ENCODE measurements around the gene CDHR2.
"Not testable (repeated sequence)": the region's sequence is repeated elsewhere in the genome, so short reads cannot be mapped to it uniquely, and the experiment has no call there.

The CDHR2 gene

GRCh38 chr5:176541338-176542134 is 7.6 kb upstream of the CDHR2 start:
- DNase-seq = peak; percentile 38

GRCh38 chr5:176542135-176542595 is 7.0 kb upstream of the CDHR2 start:
- no peak for DNase-seq

- peak; percentile 68 for DNase-seq
These were observed 6.3 kb upstream of the CDHR2 start for GRCh38 chr5:176542596-176543427.

- peak; percentile 88 for DNase-seq
These were observed 5.5 kb upstream of the CDHR2 start for GRCh38 chr5:176543428-176544182.

- no peak for DNase-seq
These were observed 3.8 kb upstream of the CDHR2 start for GRCh38 chr5:176545388-176545736.

DNA sequence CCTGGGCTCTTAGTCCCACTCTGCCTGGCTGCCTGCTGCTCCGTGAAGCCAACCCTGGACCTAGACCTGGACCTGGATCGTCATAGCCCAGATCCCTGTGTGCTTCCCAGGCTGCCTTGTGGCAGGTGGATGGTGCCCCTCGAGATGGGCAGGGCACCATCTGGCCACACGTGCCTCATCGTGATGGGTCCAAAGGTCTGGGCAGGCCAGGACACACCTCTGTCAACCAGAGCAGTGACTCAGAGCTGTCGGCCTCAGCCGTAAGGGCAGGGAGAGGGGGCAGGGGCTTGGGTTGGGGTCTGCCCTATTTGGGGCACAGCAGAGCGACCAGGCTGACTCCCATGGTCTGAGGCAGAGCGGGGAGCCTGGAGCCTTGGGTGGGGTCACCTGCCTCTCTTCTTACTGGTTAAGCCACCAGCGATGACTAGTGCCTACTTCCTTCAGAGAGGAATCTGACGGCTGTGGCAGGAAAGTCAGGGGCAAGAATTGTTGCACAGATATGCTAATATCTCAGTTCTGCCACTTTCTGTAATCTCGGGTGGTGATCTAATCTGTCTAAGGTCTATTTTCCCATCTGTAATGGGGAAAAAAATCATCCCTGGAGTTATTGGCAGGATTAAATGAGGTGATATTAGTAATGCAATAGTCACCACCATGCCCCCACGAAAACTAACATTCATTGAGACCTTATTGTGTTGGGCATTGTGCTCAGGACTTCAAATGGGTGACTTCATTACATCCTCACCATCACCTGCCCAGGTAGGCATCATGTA is 3.2 kb upstream of the CDHR2 start:
- no peak for DNase-seq

DNA sequence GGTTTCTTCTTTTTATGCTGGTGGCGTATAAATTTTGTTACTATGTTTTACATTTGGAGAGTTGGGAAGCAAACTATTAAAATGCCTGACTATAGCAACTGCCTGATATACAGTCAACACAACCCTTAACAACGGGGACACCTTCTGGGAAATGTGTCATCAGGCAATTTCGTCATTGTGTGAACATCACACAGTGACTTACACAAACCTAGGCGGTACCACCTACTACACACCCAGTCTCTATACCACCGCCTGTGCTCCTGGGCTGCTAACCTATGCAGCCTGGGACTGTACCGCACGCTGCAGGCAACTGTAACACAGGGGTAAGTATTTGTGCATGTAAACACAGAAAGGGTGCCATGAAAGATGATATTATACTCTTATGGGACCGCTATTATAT is 1.3 kb upstream of the CDHR2 start:
- DNase-seq = no peak

DNA sequence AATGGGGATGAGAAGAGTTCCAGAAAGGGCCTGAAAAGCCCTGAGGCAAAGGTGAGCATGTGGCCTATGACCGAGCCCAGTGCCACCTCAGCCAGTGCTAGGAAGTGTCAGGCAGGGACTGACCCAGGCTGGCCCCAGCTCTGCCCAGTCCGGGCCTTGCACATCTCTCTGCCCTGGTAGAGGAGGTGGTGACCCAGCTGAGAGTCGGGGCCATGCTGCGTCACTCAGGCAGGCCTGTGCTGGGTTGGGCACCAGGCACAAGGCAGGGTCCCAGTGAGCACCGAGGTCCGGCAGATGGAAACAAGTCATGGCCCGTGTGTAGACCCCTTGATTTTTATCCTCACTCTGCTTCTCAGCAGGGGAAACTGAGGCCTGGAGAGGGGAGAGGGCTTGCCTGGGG is 729 bp downstream of the CDHR2 start:
- DNase-seq = no peak

GRCh38 chr5:176550275-176550831 is 1.2 kb downstream of the CDHR2 start:
- no peak for DNase-seq

DNA sequence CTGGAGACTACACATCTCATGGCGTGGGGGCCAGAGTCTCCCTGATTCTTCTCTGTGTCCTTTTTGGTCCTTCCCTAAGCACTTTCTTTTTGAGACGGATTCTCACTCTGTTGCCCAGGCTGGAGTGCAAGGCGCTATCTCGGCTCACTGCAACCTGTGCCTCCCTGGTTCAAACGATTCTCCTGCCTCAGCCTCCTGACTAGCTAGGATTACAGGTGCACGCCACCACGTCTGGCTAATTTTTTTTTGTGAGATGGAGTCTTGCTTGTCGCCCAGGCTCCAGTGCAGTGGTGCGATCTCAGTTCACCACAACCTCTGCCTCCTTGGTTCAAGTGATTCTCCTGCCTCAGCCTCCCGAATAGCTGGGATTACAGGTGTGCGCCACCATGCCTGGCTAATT is 1.8 kb downstream of the CDHR2 start:
- not testable (repeated sequence) for DNase-seq

DNA sequence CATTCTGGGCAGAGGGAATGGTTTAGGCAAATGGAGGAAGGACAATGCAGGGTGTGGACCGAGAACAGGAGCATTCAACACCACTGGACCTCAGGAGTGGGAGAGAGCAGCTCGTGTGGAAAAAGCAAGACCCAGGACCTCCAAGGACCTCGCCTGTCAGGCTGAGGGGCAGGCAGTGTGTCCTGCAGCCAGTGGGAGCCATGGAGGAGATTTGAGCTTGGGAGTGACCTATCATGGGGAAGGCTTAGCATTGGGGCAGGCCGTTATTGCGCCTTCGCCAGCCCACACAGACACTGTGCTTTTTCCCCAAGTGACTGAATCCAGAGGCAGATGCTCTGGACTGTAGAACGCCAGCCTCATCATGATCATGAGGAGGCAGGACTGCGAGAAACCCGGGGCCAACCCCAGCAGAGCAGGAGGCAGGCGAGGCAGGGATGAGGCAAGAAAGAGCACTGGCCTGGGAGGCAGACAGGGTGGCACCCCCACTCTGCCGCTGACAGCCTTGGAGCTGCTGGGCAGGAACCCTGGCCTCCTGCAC is 3.3 kb downstream of the CDHR2 start:
- DNase-seq = no peak

DNA sequence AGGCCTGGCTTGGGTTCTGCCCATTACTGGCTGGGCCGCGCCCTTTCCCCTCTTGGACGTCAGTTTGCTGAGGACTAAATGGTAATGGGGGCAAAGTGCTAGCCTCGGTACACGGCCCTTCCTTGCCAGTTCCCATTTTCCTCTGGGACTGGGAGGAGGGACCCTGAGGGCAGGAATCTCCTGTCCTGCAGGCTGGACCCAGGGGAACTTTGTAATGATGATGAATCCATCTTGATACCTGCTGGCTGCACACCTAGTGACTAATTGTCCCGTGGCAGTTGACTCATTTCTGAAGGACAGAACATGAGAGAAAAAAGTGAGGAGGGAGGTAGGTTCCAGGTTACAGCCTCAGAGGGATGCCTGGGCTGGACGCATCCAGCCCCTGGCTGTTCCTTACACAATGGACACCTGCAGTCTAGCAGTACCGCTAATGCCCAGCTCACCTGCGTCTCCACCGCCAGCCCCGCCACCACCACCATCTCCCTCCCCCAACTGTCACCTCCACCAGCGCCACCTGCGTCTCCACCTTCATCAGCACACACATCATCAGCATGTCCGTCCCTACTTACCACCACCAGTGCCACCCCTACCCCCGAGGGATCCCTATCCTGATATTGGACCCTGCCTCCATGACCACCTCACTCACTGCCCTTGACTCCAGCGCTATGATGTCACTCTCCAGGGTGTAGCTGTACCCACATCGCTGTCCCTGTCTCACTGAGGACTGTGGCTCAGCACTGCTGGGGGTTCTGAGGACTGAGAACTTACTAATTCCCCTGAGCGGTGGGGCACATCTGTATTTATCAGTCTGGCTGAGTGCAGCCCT is 4.3 kb downstream of the CDHR2 start:
- DNase-seq = no peak

DNA sequence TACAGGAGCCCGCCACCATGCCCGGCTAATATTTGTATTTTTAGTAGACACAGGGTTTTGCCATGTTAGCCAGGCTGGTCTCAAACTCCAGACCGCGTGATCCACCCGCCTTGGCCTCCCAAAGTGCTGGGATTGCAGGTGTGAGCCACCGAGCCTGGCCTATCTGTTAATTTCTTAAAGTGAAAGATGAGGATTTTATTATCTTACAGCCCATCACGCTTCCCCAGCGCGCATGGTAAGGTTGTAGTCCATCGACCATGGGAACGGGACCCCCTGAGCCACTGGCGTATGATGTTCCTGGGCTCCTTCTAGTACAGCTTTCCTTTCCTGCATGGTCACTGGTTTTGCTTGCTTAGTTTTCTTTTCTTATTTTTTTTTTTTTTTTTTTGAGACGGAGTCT is 8.7 kb downstream of the CDHR2 start:
- no peak for DNase-seq

- no peak for DNase-seq
These were observed 10.5 kb downstream of the CDHR2 start for GRCh38 chr5:176559683-176560082.

GRCh38 chr5:176560364-176560763 is 11.2 kb downstream of the CDHR2 start:
- DNase-seq = no peak

DNA sequence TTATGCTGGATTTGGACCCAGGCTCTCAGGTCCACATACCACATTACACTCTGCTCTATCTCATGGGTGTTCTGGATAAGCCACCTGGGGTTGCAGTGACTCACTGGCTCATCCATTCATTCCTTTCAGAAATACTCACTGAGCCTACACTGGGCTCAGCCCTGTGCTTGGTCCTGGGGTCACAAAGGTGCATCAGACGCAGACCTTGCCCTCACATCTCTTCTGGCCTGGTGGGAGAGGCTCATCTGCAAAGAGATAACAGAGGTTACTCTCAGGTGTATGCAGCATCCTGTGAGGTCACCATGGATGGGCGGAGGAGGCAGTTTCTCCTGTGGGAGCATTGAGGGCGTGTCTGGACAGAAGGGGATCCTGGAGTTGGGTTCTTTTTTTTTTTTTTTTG is 12.1 kb downstream of the CDHR2 start:
- DNase-seq = no peak

DNA sequence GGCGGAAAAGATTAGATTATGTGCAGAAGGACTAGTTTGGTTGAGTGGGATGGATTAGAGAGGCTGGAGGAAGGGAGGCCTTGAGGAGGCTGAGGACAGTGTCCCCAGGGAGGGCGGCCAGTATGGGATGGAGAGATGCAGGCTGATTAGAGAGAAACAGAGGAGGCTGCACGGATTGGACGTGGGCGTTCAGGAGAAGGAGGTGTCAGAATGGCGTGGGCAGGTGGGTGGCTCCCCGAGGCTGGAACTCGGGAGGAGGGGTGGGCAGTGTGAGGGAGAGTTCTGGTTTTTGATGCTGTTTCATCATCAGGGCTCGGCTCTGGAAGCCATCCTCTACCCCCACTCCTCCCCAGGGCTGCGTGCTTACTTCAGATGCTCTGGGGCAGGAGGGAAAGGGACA is 13.0 kb downstream of the CDHR2 start:
- no peak for DNase-seq

- no peak for DNase-seq
These were observed 14.9 kb downstream of the CDHR2 start for GRCh38 chr5:176564002-176564401.

GRCh38 chr5:176565760-176566288 is 16.7 kb downstream of the CDHR2 start:
- DNase-seq = no peak

DNA sequence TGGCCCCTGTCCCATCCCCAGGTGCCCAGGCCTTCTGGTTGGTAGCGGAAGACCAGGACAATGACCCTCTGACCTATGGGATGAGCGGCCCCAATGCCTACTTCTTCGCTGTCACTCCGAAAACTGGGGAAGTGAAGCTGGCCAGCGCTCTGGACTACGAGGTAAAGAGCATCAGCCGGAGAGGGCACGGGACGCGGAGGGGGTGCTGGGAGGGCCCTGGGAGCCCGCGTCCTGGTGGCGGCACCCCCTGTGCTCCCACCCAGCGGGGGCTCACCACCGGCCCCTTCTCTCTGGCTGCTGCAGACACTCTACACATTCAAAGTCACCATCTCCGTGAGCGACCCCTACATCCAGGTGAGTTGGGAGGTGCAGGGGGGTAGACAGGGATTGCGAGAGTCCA is 19.5 kb downstream of the CDHR2 start:
- DNase-seq = no peak

- no peak for DNase-seq
These were observed 20.9 kb downstream of the CDHR2 start for GRCh38 chr5:176570044-176570443.
